ENCODE data around the gene EVX2.

Gene EVX2

DNA sequence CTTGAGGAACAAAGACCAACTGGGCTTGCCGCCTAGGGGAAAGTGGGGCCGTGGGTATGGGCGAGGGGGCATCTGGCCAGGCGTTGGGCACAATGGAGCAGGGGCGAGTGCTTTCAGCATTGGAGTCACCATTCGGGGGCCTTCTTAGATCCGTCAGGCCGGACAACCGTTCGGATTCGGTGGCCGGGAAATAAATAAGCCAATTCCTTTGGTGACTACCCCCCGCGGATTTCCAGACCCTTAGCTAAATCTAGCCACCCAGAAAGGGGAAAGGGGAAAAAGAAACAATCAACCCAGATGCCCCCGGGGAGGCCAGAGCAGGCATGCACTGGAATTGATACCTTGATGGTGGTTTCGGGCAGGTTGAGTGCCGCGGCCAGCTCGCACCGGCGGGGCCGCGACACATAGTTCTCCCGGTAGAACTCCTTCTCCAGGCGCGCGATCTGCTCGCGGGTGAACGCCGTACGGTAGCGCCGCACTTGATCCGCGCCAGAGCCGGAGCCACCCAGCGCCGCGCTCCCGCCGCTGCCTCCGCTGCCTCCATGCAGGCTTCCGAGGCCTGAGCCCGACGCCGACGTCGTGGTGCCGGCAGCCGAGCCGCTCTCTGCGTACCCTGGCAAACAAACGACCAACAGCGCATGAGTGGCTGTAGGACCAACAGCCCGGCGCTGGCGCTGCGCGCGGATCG is 1.8 kb downstream of the EVX2 start:
- DNase-seq, result peak; percentile 26

DNA sequence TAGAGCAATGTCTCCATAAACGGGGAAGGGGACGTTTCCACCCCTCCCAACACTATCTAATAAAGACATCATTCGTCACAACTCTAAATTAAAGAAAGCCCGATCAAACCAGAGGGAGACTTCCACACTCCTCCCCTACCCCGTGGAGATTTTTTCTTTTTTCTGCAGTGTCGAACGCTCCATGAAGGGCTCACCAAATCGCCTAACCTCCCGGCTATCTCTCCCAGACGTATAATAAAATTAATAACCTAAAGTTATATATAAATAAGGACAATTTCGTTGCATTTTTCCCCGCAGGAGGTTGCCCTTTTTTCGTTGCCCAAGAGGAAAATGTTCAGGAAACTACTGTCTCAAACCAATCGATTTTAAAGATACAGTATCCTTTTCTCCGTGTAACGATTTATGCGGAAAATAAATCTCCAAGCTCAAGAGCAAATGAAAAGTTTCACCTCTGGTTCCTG is 2.4 kb downstream of the EVX2 start:
- DNase-seq, result no peak

DNA sequence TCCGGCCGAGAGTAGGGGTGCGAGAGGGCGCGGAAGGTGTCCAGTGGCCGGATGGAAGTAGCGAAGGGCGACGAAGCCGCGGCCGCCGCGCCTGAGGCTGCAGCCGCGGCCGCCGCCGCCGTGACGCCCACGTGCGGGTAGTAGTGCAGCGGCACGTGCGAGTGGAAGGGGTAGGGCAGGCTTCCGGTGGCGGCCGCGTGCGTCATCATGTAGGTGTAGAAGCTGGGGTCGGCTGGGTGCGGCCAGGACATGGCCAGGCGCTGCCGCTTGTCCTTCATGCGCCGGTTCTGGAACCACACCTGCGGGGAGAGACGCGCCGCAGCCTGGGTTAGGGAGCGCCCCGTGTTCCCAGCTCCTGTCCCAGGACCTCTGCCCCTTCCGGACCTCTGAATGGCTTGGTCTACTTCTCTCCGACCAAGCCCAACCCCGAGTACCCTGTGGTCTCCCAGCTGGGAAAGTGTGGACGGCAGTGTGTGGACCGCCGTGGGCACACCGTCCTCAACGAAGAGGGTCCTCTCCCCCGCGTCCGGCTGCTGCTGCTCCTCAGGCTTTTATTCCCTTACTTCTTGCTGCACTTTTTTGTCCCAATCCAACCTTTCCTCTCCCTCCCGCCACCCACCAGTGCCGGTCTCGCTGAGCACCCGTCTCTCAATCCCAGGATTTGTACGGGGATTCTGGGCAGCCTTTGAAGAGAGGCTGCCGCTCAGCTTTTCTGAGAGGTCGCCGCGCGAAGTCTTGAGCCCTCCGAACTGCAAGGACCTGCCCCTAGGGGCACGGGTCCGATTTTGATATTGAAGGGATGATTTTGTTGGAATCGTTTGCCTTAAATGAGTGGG is 3.0 kb downstream of the EVX2 start:
- peak; percentile 29 for DNase-seq

DNA sequence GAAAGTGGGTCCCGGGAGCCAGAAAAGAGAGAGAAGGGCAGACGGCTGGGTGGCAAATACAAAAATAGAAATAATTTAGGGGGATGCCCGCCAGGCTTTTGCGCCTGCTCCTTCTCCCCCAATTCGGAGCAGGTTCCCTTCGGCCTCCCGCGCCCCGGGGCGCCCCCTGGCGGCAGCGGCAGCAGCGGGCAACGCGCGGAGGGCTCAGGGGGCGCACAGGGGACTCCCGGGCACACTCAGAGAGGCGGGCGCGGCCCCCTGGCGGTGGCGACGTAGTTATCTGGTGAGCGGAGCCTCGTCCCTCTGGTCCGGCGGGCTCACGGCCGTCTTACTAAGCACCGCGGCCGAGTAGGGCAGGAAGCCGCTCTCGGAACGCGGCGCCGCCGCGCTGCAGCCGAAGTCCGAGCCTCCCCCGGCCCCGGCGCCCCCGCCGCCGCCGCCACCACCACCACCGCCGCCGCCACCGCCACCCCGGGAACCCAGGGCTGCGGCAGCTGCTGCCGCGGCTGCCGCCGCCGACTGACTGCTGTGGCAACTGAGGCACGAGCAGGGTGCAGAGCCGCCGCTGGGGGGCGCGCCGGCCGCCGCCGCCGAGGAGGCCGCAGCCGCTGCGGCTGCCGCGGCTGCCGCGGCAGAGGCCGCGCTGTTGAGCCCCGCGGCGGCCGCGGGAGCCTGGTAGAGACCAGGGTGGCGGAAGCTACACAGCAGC is 3.8 kb downstream of the EVX2 start:
- DNase-seq, result peak; percentile 74

DNA sequence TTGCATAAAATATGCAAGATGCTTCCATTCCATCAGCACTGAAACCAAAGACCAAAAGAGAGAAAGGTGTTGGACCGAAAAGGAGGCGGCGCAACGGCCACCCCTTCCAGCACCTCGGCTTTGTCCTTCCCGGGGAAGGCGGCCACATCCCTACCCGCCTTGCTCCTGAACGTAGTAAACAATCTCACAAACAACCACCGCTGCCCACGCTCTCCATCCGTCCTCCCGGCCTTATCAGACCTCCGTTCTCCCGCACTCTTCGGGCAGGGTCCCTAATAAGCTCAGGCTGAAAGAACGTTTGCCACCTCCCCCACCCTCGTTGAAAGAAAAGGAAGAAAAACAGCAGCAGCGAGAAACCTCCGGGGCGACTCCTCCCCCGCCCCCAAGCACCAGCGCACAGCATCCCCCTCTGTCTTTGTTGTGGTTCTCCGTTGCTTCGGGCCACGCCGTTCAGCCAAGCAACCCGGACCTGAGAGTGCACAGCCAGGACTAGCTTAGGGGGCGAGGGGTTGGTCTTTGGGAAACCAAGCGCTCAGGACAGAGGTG is 4.4 kb downstream of the EVX2 start:
- DNase-seq, result peak; percentile 34

DNA sequence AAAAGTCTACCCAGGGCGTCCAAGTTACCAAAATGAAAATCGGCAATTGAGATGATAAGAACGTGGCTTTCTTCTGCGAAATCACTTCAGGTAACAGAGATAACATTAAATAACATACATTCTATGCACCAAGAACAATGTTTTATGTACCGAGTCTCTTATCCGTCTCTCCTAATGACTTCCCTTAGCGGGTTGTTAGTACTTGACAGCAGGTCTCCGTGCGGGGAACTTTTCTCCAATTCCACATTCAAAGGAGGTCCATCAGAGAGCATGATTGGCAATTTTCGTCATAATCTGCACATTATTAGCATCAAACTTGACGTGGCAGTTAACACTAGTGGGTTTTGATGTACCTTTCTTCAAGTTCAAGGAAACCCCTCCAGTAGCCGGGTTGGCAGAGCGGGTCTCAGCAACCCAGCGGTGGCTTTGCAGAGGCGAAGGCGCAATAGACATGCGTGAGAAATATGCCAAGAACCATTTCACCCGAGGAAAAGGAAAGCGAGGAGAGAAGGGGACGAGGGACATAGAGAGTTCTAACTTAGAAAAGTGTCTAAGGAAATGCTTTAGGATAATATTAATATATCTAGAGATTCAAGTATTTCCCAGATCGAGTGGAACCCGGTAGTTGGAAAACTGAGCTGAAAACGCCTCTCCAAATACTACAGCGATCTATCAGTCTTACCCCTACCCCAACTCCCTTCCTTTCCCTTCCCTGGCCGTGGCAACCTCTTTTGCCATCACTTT is 5.0 kb downstream of the EVX2 start:
- DNase-seq, result no peak

DNA sequence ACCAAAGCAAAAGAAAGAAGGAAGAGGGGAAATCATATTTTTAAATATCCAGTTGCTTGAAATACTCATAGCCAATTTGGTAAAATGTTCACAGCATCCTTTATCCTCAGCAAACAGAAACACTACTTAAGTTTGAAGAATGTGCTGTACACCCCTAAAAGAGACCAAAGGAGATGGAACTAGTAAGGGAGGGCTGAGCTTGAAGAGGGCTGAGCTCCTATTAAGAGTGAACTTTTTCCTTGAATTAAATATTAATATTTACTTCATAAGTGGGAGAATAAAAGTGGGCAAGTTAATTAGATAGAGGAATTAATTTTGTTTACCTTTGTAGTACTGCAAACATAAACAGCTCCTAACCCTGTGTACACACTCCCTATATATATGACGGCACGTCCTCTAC is 7.0 kb downstream of the EVX2 start:
- no peak for DNase-seq

DNA sequence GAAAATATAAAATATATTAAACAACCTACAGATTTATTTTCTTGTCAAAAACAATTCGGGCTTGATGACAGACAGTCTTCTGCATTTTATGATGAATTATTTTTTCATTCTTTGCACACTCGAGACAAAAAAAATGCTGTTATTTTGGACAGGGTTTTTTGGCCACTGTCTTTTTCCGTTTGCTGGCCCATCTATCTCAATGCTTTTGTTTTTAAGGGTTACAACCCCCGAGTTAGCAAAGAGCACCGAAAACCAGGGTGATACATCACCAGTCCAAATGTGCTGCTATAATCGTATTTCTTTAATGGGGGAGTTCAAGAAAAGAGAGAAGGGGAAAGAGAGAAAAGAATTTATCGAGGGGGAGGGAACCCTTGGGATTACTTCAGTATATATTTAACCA is 7.7 kb downstream of the EVX2 start:
- DNase-seq, result no peak

DNA sequence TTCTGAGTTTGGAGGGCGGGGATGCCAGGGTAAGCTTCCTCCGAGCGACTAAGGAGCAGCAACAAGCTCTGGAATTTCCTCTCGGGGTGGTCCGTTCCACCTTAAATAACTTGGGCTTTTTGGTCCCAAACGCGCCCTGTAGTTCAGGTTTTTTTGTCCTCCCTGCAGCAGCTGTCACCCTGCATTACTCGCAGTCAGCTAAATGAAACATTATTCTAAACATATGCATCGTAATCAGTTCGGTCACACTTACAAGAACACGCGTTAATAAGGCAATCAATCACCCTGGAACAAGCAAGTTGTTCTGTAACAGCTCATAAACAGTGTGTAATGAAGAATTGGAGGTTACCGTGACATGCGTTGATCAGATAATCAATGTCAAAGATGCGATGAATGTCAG is 8.3 kb downstream of the EVX2 start:
- no peak for DNase-seq

DNA sequence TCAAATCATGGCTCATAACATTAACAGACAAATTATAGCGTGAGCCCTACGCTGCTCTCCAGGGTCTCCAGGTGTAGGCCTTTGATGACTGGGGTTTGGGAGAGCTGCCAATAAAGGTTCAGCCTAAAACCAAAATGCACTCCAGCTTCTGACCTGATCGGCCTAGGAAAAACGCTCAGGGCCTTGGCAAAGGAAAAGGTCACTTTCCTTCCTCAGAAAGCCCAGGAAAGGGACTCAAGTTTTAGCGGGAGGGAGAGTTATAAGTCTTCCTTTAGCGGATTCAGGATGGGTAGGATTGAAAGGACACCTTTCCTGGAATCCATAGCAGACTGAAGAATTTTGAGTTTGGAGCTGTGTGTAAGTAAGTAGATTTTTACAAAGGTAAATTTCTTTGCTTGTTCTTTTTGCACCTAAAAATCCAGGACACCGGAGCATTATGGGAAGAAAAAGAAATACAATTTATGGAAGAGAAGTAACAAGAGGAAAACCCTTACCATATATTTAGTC is 8.8 kb downstream of the EVX2 start:
- no peak for DNase-seq

DNA sequence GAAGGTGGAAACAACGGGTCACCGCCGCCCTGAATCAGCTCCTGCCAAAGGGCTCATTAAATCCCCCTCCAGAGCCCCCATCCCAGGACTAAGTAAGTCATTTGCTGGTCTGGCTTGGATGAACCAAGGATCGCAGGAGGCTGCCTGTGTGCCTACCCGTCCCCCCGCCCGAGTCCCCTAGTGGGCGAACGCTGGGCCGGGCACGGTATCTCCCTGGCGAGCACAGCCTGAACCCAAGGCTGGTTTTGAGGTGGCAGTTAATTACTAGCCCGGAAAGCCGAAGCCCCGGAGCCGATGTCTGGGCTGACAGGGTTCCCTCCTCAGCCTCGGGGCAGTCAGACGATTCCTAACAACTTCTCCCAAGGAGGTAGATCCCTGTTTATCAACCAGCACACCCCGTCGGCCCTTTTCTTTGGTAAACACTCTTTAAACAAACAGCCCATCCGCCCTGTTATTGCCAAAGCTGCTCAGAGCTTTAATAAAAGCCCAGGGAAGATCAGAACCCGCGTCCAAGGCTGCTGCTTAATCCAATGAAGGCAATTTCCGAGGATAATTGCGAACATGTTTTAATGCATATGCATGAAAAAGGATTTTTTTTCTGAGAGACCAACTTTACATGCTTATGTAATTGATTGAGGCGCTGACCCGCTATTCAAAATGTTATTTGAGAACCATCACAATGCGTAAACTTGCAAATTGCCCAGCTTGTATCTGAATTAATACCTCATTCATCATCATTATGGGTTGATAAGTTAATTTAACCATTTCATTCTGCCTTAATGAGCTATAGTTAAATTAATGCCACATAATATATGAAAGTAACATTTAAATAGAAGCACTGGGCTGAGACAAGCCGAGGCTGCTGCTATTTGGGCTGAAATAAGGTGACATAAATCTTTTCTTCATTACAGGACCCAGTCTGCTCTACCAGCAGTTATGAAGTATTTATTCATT is 10.5 kb downstream of the EVX2 start:
- no peak for DNase-seq

DNA sequence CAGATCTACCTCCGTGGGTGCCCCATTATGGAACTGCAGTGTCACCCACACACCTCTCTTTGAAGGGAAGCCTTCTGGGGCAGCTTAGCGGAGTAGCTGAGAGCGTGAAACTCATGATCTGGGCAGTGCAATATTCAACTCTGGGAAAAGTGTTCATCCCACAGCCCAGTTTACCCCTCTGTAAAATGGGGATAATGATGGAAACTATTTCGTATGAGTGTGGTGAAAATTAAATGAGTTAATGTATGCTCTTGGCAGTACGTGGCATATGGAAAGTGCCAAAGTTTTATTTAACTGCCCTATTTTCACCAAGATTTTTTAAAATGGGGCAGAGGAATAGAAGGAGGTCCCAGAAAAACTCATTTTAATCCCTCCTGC is 11.5 kb downstream of the EVX2 start:
- DNase-seq, result no peak

DNA sequence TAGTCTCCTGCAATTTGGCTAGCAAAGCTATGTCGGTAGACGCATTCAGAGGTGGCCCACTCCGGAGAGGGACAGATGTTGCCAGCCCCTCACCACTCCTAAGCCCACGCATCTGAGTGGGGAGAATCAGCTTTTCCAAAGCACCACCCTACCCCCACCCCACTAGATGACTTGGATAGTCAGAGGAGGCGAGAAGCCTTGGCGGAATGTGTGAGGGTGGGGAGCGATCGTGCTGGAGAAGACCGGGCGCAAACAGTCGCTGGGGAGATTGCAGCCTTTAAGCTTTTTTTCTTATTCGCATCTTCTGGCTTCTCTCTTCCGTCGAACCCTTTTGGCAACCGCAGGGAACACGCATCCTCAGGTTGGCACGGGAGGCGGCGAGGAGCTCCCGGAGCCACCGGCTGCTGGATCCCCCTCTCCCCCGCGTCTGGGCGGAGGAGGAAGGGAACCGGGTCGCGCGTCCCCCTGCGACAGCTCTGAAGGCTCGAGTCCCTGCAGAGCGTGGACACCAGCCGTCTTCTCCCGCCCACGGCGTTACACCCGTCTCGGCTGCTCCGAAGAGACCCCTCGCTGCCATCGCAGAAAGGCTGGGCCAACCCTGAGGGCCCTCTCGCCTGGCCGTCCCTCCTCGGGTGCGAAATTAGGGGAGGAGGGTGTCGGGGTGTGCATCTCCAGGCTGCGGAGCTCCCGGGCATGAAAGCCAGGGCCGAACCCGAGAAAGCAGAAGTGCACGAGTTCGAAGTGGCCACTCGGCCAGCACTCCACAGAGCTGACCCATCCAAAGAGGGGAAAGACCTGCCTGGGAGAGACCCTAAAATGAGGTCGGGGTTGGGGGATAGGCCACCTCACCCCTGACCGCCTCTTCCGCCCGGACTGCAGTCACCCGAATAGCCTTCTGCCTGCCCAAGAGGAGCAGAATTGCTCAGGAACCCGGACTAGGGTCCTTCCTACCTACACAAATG is 12.2 kb downstream of the EVX2 start:
- DNase-seq, result no peak

DNA sequence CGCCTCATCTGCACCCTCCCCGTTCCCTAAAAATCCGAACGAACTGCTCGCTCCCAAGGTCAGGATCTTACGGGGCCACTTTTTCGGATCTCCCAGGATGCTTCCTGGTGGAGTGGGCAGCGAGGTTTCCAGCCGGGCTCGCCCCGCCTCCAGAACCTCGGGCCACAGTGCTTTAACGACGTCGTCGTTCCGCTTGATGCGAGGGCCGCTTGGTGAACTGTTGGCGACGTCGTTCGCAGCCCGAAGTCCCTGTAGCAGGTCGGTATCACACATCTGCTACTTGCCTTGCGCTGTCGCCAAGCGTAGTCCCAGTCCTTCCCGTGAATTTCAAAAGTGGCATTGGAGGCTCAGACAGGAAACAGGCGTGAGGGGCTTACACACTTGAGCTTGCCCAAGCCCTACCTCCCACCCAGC is 15.3 kb downstream of the EVX2 start:
- DNase-seq, result no peak

DNA sequence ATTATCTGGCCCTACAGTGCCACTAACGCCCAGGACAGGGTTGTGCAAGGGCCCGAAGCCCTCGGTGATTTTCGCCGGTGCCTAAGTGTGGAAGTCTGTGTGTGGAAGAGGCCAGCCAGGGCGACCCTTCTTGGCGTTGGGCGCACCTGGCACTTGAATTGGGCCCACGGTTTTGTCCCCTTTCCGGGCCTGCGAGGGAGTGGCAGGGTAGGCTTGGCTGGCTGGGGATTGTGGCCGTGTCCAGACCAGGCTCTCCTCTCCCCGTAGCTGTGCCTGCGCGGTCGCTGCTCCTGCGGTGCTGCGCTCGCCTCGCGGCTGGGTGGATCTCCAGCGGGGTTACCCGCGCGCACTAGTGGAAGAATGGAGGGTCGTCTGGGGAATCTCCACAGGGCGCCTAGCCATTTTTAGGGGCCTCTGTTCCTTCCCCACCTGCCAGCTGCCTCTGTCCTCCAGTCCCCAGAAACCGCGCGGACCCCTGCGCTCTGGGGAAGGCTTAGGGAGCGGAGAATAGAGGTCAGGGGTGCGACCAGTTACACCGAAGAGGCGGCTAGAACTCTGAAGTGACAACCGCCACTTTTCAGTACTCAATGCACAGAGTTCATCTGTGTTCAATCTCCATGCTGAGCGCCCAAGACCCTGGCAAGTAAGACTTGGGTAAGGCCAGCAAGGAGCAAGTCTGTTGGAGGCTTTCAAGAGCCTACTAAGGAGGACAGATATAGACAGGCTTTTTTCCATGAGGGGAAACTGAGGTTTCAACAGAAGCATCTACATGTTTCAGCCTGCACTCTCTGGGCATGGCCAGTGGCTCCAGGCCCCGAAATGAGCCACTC is 16.0 kb downstream of the EVX2 start:
- DNase-seq, result no peak

DNA sequence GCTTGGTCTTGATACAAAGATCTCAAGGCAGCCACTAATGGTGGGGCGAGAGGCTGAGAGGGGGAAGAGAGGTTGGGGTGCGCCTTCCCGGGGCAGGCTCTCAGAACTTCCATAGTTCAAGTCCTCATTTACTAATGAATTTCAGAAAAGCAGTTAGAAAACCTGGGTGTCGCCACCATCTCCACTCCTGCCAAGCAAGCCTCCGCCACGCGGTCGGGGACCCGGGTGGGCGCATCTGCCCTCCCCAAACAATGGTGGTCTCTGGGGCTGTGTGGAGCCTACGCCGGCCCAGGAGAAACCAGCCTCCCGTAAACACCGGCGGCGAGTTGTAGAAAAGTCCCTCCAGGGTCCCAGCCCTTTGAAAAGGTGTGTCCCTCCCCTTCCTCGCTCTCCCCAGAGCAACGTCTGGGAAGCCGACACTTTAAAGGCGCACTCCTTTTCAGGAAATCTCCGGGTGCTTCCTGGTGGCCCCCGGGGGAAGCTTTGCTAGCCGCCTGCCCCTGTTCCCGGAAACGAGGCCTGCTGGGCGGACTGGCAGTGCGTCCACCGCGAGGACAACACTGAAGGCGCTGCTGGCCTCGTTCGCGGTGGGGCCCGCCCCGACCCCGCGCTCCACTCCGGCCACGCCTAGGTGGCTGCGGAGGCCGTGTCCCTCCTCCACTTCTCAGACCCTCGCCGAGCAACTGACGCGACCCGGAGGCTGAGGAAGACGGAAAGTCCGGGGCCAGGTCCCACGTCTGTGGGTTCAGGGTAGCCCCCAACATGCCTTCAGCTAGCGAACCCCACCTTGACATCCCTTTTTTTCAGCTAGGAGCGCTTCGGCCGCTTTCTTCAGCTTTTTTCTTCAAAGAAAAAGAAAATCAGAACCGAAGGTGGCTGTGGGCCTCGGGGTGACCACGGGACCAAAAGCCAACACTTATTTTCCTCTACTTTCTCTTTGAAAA is 16.8 kb downstream of the EVX2 start:
- DNase-seq, result no peak

DNA sequence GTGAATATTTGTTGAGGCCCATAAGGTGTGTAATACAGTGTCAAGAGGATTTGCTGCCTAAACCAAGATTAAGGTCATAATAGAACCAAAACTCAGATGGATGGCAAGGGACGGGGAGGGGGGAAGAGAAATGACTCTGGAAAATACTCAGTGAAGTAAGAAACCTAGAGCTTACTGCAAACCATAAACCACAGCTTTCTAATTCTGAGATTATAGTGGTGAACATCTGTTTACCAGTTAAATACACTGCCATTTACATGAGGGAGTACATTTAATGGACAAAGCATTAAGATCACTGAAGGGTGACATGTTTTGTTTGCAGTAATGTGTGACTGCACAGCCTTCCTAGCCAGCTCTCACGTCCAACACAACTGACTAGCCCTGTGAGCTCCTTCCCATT is 19.8 kb downstream of the EVX2 start:
- DNase-seq, result no peak

DNA sequence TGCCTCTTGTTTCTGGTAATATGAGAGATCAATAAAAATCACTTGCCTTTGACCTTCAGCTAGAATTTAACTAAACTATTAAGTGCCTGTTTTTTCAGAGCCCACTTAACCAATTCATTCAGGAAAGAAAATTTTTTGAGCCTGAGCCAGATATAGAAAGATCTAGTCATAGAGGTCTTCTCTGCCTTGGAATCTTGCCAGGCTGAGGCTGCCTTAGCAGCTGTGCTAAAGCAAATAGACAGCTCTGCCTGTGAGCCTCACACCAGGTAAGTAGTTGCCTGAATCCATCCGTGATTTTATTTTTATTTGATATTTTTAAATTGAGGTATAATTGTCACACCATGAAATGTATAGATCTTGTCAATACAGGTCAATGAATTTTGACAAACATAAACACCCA is 27.4 kb downstream of the EVX2 start:
- no peak for DNase-seq

All from 8988T (cell line).